Measurements from ENCODE around the gene TAF1C.
A peak's percentile ranks its signal among the peaks of the same experiment; 100 is the strongest.

The TAF1C gene

DNA sequence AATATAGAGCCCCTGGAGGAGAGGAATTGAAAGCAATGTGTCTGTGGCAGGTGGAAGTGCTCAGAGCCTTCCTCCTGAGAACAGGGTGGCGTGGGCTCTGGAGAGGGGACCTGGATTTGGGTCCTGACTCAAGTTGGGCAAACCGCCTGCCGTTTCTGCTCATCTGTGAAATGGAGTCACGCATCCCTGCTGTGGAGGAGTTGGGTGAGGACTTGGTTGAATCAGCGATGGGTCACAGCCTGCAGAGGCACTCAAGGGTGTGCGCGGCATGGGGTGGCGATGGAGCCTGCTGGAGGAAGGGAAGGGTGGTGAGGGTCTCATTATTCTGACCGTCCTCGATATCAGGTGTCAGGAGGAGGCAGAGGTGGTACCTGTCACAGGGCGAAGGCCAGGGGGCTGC is 7.2 kb upstream of the TAF1C start:
- TF ChIP-seq ZFX (IDR thresholded peaks at IDR 0.05), result no peak
- TF ChIP-seq, protein P1, sequence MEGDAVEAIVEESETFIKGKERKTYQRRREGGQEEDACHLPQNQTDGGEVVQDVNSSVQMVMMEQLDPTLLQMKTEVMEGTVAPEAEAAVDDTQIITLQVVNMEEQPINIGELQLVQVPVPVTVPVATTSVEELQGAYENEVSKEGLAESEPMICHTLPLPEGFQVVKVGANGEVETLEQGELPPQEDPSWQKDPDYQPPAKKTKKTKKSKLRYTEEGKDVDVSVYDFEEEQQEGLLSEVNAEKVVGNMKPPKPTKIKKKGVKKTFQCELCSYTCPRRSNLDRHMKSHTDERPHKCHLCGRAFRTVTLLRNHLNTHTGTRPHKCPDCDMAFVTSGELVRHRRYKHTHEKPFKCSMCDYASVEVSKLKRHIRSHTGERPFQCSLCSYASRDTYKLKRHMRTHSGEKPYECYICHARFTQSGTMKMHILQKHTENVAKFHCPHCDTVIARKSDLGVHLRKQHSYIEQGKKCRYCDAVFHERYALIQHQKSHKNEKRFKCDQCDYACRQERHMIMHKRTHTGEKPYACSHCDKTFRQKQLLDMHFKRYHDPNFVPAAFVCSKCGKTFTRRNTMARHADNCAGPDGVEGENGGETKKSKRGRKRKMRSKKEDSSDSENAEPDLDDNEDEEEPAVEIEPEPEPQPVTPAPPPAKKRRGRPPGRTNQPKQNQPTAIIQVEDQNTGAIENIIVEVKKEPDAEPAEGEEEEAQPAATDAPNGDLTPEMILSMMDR (conservative IDR thresholded peaks at IDR 0.05), result no peak
- H3K27ac ChIP-seq, result no peak overlapping the region

DNA sequence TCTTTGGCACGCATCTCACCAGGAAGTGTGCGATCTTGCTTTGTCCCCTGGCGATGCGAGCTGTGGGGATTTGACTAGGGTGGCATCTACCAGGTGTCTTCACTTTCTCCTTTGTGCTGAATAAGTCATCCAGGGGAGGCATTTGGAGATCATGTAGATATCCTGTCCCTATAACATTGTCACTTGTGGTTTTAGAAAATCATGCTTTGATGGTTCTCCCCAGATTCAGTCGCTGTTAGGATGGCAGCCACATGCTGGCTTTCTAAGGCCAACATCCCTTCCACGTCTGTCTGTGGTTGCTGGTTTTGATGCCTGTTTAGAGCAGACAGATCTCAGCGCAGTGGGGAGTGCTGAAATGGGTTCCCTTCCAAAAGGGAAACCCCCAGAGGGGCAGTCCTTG is 6.6 kb upstream of the TAF1C start:
- no peak for TF ChIP-seq ZFX (IDR thresholded peaks at IDR 0.05)
- TF ChIP-seq, protein P1 (conservative IDR thresholded peaks at IDR 0.05), result no peak
- H3K27ac ChIP-seq, result no peak overlapping the region

DNA sequence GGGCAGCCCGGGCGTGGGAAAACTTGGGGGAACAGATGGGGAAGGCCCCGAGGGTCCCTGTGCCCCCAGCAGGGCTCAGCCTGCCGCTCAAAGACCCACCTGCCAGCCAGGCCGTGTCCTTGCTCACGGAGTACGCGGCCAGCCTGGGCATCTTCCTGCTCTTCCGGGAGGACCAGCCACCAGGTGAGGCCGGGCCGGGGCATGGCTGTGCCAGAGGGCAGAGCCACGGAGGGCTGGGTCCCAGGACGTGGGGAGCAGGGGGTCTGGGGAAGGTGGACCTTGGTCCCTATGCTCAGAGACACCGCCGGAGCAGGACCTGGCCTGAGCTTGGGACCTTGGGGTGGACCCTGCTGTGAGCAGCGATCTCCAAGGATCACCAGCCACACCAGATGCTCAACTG is 4.6 kb upstream of the TAF1C start:
- no peak overlapping the region for H3K27ac ChIP-seq
- no peak for TF ChIP-seq ZFX (IDR thresholded peaks at IDR 0.05)
- TF ChIP-seq, protein P1 (conservative IDR thresholded peaks at IDR 0.05), result no peak

DNA sequence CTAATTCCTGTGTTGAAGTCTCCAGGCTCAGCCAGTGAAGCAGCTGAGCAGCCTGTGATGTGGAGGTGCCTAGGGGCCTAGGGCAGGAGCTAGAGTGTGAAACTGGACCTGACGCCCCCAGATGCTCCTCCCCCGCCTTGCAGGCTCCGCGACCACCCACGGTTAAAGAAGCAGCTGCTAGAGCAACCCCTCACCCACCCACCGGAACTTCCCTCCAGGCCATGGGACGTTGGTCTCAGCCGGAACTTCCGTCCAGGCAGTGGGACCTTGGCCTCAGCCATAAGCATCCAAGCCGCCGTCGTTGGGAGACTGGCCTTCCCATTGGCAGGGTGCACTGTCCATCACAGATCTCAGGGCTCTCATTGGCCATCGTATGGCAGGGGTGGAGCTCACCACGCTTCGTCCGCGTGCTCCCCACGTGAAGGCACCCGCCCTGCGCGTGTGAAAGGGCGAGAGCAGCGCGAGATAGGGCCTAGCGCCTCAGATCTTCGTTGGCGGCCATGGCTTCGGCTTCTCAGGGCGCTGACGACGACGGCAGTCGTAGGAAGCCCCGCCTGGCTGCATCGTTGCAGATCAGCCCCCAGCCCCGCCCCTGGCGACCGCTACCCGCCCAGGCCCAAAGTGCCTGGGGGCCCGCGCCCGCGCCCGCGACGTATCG is 4.0 kb upstream of the TAF1C start, which contains the start of gene ADAD2:
Gene ADAD2, plus strand, starts transcription at position 427 of the 658 bp plus-strand sequence. Its CDS starts 74 bp downstream, at position 501.
- no peak within 1 kb of the TSS for H3K27ac ChIP-seq
- TF ChIP-seq, protein P1 (conservative IDR thresholded peaks at IDR 0.05), result no peak
- no peak for TF ChIP-seq ZFX (IDR thresholded peaks at IDR 0.05)

DNA sequence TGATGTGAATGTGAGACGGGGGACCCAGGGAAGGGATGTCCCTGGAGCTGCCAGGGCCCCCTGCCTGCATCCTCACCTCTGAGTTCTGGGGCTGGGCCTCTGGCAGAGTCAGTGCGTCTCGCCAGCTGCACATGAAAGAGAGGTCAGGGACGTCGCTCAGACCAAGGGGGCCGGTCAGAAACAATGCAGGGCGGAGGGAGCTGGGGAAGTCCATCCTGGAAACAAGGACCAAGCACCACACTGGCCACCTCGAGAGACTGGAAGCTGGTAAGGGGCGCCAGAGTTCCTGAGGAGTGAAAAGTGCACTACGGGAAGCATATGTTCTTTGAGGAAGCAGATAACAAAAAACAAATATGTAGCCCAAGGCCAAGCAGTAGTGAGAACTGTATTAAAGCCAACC is 2.1 kb downstream of the TAF1C start:
- TF ChIP-seq, protein P1 (conservative IDR thresholded peaks at IDR 0.05), result no peak
- TF ChIP-seq ZFX (IDR thresholded peaks at IDR 0.05), result no peak
- H3K27ac ChIP-seq, result no peak overlapping the region

DNA sequence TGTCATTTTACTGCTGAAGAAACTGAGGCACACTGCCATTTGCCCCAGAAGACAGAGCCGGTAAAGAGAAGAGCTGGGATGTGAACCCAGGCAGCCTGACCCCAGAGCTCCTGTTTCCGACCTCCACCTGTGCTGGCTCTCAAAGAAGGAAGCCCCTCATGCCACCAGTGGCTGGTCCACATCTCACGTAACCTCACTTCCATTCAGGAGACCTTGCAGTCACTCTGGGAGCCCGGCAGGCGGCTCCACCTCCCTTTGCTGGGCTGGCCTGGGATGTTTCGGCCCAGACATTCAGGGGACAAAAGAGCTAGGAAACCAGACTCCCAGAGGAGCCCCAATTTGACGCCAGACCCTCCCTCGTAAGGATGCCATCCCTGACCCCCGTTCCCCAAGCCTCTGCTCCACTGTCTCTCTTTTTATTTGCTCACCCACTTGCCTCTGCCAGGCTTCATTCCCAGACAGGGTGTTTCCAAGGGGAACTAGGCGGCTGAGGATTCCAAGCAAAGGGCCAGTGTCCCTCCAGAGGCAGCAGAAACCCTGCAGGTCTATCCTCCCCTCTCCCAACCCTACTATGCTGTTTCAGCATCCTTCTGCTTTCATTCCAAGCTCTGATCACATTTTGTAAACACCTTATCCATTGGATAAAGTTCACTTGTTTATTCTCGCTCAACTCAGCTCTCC is 2.8 kb downstream of the TAF1C start:
- TF ChIP-seq, protein P1 (conservative IDR thresholded peaks at IDR 0.05), result peak; percentile 47
- TF ChIP-seq ZFX (IDR thresholded peaks at IDR 0.05), result no peak
- no peak overlapping the region for H3K27ac ChIP-seq

DNA sequence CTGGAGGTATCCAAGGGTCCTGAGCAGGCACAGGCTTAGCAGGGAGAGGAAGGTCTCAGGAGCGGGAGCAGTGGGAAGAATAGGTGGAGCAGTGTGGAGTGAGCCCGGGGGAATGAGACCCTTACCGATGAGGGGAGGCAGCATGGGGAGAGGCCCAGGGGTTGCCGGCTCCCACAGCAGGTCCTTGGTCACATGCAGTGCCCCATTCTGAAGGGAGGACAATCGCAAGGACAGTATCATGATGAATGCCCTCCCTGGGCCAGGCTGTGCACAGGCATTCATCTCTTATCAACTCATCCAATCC is 3.3 kb downstream of the TAF1C start:
- H3K27ac ChIP-seq, result no peak overlapping the region
- TF ChIP-seq, protein P1 (conservative IDR thresholded peaks at IDR 0.05), result no peak
- no peak for TF ChIP-seq ZFX (IDR thresholded peaks at IDR 0.05)
